Muscle layer of colon (tissue), 2 donors: ENCODE data around the gene BDKRB2.

Source experiments
- H3K27ac ChIP-seq: one replicate; pipeline ENCODE4 v1.7.0; 2013; ENCODE audit warnings: low read depth, mild to moderate bottlenecking, low read length, moderate library complexity
- H3K27me3 ChIP-seq, 2 donors: one replicate each; pipeline ENCODE4 v1.7.0; 2013; ENCODE audit warnings: low read length in 2 of 2, mild to moderate bottlenecking in 2 of 2; ENCODE audit not compliant: insufficient read depth in 2 of 2, control insufficient read depth in 1 of 2
- H3K36me3 ChIP-seq: one replicate; pipeline ENCODE4 v1.7.0; 2013; ENCODE audit warnings: mild to moderate bottlenecking, low read length; ENCODE audit not compliant: insufficient read depth
- H3K4me1 ChIP-seq: one replicate; pipeline ENCODE4 v1.7.0; 2013; ENCODE audit warnings: mild to moderate bottlenecking, low read length; ENCODE audit not compliant: insufficient read depth
- H3K4me3 ChIP-seq, 2 donors: one replicate each; pipeline ENCODE4 v1.7.0; 2013; ENCODE audit warnings: low read length in 2 of 2, low read depth in 1 of 2, mild to moderate bottlenecking in 1 of 2, moderate library complexity in 1 of 2
- H3K9ac ChIP-seq: one replicate; pipeline ENCODE4 v1.7.0; 2013; ENCODE audit warnings: low read length
- H3K9me3 ChIP-seq: one replicate; pipeline ENCODE4 v1.7.0; 2013; ENCODE audit warnings: mild to moderate bottlenecking, low read length
- donor health status: abdominal sarcoma.
- donor health status: Adenocarcinoma of cecum.

Gene BDKRB2

DNA sequence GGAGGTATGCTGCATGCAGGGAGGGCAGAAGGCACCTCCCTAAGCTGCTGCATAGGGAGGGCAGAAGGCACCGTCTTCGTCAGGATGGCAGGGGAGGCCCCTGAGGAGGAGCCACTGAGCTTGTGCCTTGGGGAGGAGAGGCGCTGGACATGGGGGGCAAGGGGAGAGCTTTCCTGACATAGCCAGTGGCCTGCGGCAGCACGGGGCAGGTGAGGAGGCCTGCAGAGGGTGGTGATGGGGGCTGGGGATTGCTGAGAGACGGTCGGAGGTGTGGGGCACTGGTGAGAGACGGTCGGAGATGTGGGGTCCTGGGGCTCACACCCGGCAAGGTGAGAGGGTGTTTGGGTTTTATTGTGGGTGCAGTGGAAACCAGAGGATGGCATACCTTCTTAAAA lies 10.4 kb upstream of the BDKRB2 start:
- no peak overlapping the region for H3K27ac ChIP-seq
- H3K9me3 ChIP-seq, result no peaks in the 10 kb centered on the region
- H3K27me3 ChIP-seq, result no peaks in the 10 kb centered on the region
- H3K4me1 ChIP-seq, result no peaks in the 10 kb centered on the region
- H3K9ac ChIP-seq, result no peak overlapping the region
- no peaks in the 10 kb centered on the region for H3K36me3 ChIP-seq
- H3K4me3 ChIP-seq, result no peak overlapping the region

GRCh38 chr14:96194657-96195431 lies 9.8 kb upstream of the BDKRB2 start:
- H3K27me3 ChIP-seq, result no peaks in the 10 kb centered on the region
- H3K36me3 ChIP-seq, result no peaks in the 10 kb centered on the region
- H3K9me3 ChIP-seq, result no peaks in the 10 kb centered on the region
- no peak overlapping the region for H3K9ac ChIP-seq
- no peaks in the 10 kb centered on the region for H3K4me1 ChIP-seq
- no peak overlapping the region for H3K27ac ChIP-seq
- H3K4me3 ChIP-seq, result no peak overlapping the region

- Histone ChIP-seq H3K9me3 (no peaks in the 10 kb centered on the region), H3K4me1 (no peaks in the 10 kb centered on the region), H3K9ac (no peak overlapping the region), H3K36me3 (no peaks in the 10 kb centered on the region), H3K27ac (no peak overlapping the region), H3K4me3 (no peak overlapping the region), H3K27me3 (no peaks in the 10 kb centered on the region)
Measured at GRCh38 chr14:96195441-96196081, 9.1 kb upstream of the BDKRB2 start.

DNA sequence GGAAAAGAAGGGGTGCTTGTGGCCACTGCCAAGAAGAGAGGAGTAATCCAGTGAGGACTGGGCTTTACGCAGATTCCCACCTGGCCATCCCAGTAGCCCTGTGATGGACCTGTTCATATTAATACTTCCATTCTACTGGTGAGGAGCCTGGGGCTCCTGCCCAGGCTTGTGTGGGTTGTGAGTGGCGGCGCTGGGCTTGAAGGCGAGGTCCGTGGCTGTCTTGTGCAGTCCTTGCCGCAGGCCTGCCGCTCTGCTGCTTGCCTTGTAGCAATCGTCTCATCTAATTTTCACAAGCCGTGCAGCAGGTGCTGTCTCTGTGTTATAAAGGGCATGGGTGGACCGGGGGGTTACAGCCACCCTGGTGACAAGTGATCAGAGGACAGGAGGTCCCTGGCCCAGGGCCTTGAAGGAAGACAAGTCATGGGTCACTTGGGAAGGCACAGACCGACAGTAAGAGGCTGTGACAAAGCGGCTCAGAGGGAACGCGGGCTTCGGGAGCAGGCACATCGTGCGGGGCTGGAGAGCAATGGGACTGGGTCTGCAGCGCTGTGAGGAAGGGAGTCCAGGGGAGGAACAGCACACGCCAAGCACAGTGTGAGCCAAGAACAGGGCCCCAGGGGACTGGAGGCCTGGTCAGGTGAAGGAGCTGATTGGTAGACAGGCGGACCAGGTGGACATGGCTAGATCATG lies 7.3 kb upstream of the BDKRB2 start:
- Histone ChIP-seq H3K4me1 (no peaks in the 10 kb centered on the region), H3K9me3 (no peaks in the 10 kb centered on the region), H3K27ac (no peak overlapping the region), H3K36me3 (no peaks in the 10 kb centered on the region), H3K9ac (no peak overlapping the region), H3K4me3 (no peak overlapping the region), H3K27me3 (no peaks in the 10 kb centered on the region)

DNA sequence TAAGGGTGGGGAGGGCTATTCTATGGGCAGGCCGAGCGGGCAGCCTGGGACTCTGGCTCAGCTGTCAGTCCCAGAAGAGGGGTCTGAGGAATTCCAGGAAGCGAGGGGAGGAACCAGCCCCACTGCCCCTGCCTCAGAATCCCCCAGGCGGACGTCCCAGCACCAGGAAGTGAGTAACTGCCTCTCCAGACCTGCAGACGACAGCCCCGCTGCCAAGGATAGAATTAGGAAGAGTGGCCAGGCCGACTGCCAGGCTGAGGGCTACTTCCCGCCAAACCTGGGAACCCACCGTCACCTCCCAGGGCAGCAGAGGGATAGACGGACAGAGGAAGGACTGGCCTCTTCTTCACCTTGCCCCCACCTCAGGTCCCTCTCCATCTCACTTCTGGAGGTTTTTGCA lies 6.7 kb upstream of the BDKRB2 start:
- no peak overlapping the region for H3K4me3 ChIP-seq
- no peak overlapping the region for H3K9ac ChIP-seq
- no peak overlapping the region for H3K27ac ChIP-seq
- no peaks in the 10 kb centered on the region for H3K36me3 ChIP-seq
- H3K27me3 ChIP-seq, result no peaks in the 10 kb centered on the region
- H3K4me1 ChIP-seq, result no peaks in the 10 kb centered on the region
- no peaks in the 10 kb centered on the region for H3K9me3 ChIP-seq

GRCh38 chr14:96198430-96199130 lies 6.1 kb upstream of the BDKRB2 start:
- no peak overlapping the region for H3K9ac ChIP-seq
- H3K36me3 ChIP-seq, result no peaks in the 10 kb centered on the region
- H3K27ac ChIP-seq, result no peak overlapping the region
- H3K9me3 ChIP-seq, result no peaks in the 10 kb centered on the region
- H3K27me3 ChIP-seq, result no peaks in the 10 kb centered on the region
- no peak overlapping the region for H3K4me3 ChIP-seq
- H3K4me1 ChIP-seq, result no peaks in the 10 kb centered on the region

GRCh38 chr14:96201157-96201556 lies 3.5 kb upstream of the BDKRB2 start:
- Histone ChIP-seq H3K9ac (no peak overlapping the region), H3K9me3 (no peaks in the 10 kb centered on the region), H3K4me1 (peaks cover 18% of the 10 kb centered on the region), H3K36me3 (no peaks in the 10 kb centered on the region), H3K27me3 (no peaks in the 10 kb centered on the region), H3K4me3 (no peak overlapping the region), H3K27ac (no peak overlapping the region)

GRCh38 chr14:96201965-96202364 lies 2.7 kb upstream of the BDKRB2 start:
- no peaks in the 10 kb centered on the region for H3K9me3 ChIP-seq
- H3K4me1 ChIP-seq, result peaks cover 20% of the 10 kb centered on the region
- no peak overlapping the region for H3K27ac ChIP-seq
- no peaks in the 10 kb centered on the region for H3K27me3 ChIP-seq
- H3K4me3 ChIP-seq, result no peak overlapping the region
- no peaks in the 10 kb centered on the region for H3K36me3 ChIP-seq
- H3K9ac ChIP-seq, result no peak overlapping the region

GRCh38 chr14:96202441-96203094 lies 2.1 kb upstream of the BDKRB2 start:
- Histone ChIP-seq H3K27ac (no peak overlapping the region), H3K9ac (no peak overlapping the region), H3K27me3 (no peaks in the 10 kb centered on the region), H3K4me1 (peaks cover 20% of the 10 kb centered on the region), H3K36me3 (no peaks in the 10 kb centered on the region), H3K4me3 (no peak overlapping the region), H3K9me3 (no peaks in the 10 kb centered on the region)

GRCh38 chr14:96203116-96203515 lies 1.5 kb upstream of the BDKRB2 start:
- Histone ChIP-seq H3K27me3 (no peaks in the 10 kb centered on the region), H3K27ac (no peak overlapping the region), H3K36me3 (no peaks in the 10 kb centered on the region)

GRCh38 chr14:96203635-96204034 lies 1.0 kb upstream of the BDKRB2 start:
- peak overlapping the region; percentile 80 for H3K9ac ChIP-seq
- H3K27ac ChIP-seq, result no peak overlapping the region
- no peaks in the 10 kb centered on the region for H3K36me3 ChIP-seq
- no peaks in the 10 kb centered on the region for H3K27me3 ChIP-seq
- peak overlapping the region in 1 of 2 donors; percentile 64 for H3K4me3 ChIP-seq
- H3K4me1 ChIP-seq, result peaks cover 20% of the 10 kb centered on the region
- no peaks in the 10 kb centered on the region for H3K9me3 ChIP-seq

More at GRCh38 chr14:96203116-96203515, 1.5 kb upstream of the BDKRB2 start:
- Histone ChIP-seq H3K9me3 (no peaks in the 10 kb centered on the region), H3K4me1 (peaks cover 20% of the 10 kb centered on the region), H3K9ac (no peak overlapping the region), H3K4me3 (no peak overlapping the region)
